Osteoblast (primary cell): Measurements from ENCODE around the gene RGS14. TPM values are rescaled to one million over a fixed set of nuclear protein-coding genes. Genes with fewer than 3 reads are reported as not detected.

ENCODE experiments used
- DNase-seq: peaks from one replicate; pipeline ENCODE4 v3.0.0; 2011; ENCODE audit warnings: low spot score, mixed read lengths; ENCODE audit not compliant: insufficient read length; ENCODE audit errors: missing footprints
- H2AFZ ChIP-seq: 2 replicates; pipeline ENCODE4 v1.6.0; 2011; ENCODE audit warnings: mild to moderate bottlenecking, low read length
- H3K27ac ChIP-seq: 2 replicates; pipeline ENCODE4 v1.5.1; 2011; ENCODE audit warnings: mild to moderate bottlenecking, low read depth, low read length, moderate library complexity
- H3K27me3 ChIP-seq: 2 replicates; pipeline ENCODE4 v1.6.0; 2012; ENCODE audit warnings: mild to moderate bottlenecking, control low read depth, inconsistent platforms, low read length, moderate library complexity; ENCODE audit not compliant: insufficient read depth
- H3K36me3 ChIP-seq: 2 replicates; pipeline ENCODE4 v1.5.1; 2011; ENCODE audit warnings: mild to moderate bottlenecking, low read length, control low read depth, moderate library complexity; ENCODE audit not compliant: insufficient read depth
- H3K4me1 ChIP-seq: 2 replicates; pipeline ENCODE4 v1.5.1; 2011; ENCODE audit warnings: mild to moderate bottlenecking, low read length, control low read depth, moderate library complexity; ENCODE audit not compliant: insufficient read depth
- H3K4me2 ChIP-seq: 2 replicates; pipeline ENCODE4 v1.6.0; 2011; ENCODE audit warnings: mild to moderate bottlenecking, low read length; ENCODE audit not compliant: insufficient read depth
- H3K4me3 ChIP-seq: fragments of 200-600 bp; sonication (generic); 3 replicates; pipeline ENCODE4 v1.5.1; 2012; ENCODE audit warnings: mild to moderate bottlenecking, low read length, inconsistent platforms; ENCODE audit not compliant: insufficient read depth
- H3K79me2 ChIP-seq: 2 replicates; pipeline ENCODE4 v1.6.0; 2012; ENCODE audit warnings: mild to moderate bottlenecking, low read length, control low read depth, inconsistent platforms; ENCODE audit not compliant: insufficient read depth
- H3K9me3 ChIP-seq: 2 replicates; pipeline ENCODE4 v1.5.1; 2011; ENCODE audit warnings: low read depth, low read length, control low read depth
- H4K20me1 ChIP-seq: 2 replicates; pipeline ENCODE4 v1.6.0; 2012; ENCODE audit warnings: mild to moderate bottlenecking, low read length, control low read depth; ENCODE audit not compliant: insufficient read depth
- total RNA-seq: library from RNA; depleted of rRNA; stranded (reverse); fragments of >200 nt; gene quantifications from 2 replicates; pipeline ENCODE4 v1.2.3, GENCODE V29; 2012
- TF ChIP-seq, protein P1 (sequence below): IDR thresholded peaks from 2 replicates; pipeline ENCODE4 v1.5.1; 2011; ENCODE audit warnings: mild to moderate bottlenecking, low read depth, low read length, moderate library complexity; ENCODE audit errors: extremely low read depth

RGS14 gene, protein sequence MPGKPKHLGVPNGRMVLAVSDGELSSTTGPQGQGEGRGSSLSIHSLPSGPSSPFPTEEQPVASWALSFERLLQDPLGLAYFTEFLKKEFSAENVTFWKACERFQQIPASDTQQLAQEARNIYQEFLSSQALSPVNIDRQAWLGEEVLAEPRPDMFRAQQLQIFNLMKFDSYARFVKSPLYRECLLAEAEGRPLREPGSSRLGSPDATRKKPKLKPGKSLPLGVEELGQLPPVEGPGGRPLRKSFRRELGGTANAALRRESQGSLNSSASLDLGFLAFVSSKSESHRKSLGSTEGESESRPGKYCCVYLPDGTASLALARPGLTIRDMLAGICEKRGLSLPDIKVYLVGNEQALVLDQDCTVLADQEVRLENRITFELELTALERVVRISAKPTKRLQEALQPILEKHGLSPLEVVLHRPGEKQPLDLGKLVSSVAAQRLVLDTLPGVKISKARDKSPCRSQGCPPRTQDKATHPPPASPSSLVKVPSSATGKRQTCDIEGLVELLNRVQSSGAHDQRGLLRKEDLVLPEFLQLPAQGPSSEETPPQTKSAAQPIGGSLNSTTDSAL
- 7.4 and 9.4 TPM in 2 replicates for total RNA-seq

DNA sequence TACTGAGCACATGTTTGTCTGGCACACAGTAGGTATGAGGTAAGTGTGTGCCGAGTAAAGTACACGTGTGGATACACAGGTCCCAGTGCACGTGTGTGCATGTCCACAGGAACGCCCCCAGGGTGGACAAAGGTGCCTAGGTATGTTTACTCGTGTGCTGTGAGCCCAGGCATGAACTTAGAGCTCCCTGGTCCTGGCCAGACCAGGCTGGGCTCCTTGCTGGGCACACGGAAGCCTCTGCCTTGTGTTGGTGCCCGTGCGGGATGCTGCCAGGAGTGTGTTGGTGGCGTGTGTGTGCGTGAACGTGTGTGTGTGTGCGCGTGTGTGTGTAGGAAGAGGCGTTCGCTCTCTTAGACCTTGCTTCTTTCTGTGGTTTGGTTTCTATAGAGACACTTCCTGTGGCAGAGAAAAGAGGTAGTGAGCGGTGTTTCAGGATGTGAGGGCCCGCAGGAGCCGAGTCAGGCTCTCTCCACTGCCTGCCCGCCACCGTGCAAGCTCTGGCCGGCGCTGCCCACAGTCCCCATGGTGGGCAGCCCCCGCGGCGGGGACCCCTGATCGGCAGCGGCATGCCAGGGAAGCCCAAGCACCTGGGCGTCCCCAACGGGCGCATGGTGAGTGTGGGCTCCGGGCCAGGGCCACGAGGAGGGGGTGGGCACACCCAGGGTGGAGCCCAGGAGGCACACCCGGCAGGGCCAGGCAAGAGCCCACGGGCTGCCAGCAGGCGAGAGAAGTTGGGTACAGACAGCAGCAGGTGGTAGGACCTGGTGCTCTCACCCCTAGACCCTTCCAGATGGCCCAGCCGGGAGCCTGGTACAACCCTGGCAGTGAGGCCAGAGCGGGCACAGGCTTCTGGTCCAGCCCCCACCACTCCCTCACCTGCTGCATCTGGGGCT is at the start of gene RGS14:
Gene RGS14, plus strand, starts transcription at position 466 of the 893 bp plus-strand sequence. Its CDS starts 101 bp downstream, at position 567.
- Histone ChIP-seq H3K4me1 (peaks cover 8% of the 10 kb centered on the region), H3K4me3 (peak within 1 kb of the TSS; percentile 59), H3K27me3 (peaks cover 10% of the 10 kb centered on the region), H3K9me3 (no peaks in the 10 kb centered on the region), H3K79me2 (no peaks in the 10 kb centered on the region), H3K4me2 (peak within 1 kb of the TSS; percentile 67), H3K27ac (no peak within 1 kb of the TSS), H2AFZ (peak within 1 kb of the TSS; percentile 77), H3K36me3 (no peaks in the 10 kb centered on the region), H4K20me1 (no peaks in the 10 kb centered on the region)
- DNase-seq, result peak; percentile 93
- TF ChIP-seq, protein P1, sequence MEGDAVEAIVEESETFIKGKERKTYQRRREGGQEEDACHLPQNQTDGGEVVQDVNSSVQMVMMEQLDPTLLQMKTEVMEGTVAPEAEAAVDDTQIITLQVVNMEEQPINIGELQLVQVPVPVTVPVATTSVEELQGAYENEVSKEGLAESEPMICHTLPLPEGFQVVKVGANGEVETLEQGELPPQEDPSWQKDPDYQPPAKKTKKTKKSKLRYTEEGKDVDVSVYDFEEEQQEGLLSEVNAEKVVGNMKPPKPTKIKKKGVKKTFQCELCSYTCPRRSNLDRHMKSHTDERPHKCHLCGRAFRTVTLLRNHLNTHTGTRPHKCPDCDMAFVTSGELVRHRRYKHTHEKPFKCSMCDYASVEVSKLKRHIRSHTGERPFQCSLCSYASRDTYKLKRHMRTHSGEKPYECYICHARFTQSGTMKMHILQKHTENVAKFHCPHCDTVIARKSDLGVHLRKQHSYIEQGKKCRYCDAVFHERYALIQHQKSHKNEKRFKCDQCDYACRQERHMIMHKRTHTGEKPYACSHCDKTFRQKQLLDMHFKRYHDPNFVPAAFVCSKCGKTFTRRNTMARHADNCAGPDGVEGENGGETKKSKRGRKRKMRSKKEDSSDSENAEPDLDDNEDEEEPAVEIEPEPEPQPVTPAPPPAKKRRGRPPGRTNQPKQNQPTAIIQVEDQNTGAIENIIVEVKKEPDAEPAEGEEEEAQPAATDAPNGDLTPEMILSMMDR, result no peak

DNA sequence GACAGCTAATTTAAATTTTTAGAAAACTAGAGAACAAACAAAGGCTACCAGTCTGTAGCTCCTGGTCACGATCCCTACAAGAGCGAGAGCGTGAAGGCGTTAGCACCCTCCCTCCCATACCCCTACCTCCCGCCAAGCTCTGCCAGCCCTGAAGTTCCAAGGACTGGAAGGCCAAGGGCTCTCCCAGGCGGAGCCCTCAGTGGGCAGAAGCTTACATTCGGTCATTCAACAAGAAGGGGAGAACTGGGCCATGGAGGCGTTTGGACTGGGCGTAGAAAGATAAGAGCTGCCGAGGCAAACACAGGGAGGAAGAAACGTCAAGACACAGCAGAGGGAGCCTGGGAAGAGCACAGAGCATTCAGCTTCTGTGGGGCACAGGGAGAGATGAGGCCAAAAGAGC is 49.0 kb upstream of the RGS14 start:
- Histone ChIP-seq H2AFZ (no peak overlapping the region), H3K27ac (no peak overlapping the region), H3K27me3 (no peaks in the 10 kb centered on the region), H3K4me2 (no peak overlapping the region), H3K4me3 (no peak overlapping the region), H3K4me1 (peaks cover 39% of the 10 kb centered on the region), H3K79me2 (peaks cover 49% of the 10 kb centered on the region), H3K36me3 (peaks cover 37% of the 10 kb centered on the region), H4K20me1 (peaks cover 32% of the 10 kb centered on the region), H3K9me3 (no peaks in the 10 kb centered on the region)
- TF ChIP-seq, protein P1, result no peak
- DNase-seq, result no peak

DNA sequence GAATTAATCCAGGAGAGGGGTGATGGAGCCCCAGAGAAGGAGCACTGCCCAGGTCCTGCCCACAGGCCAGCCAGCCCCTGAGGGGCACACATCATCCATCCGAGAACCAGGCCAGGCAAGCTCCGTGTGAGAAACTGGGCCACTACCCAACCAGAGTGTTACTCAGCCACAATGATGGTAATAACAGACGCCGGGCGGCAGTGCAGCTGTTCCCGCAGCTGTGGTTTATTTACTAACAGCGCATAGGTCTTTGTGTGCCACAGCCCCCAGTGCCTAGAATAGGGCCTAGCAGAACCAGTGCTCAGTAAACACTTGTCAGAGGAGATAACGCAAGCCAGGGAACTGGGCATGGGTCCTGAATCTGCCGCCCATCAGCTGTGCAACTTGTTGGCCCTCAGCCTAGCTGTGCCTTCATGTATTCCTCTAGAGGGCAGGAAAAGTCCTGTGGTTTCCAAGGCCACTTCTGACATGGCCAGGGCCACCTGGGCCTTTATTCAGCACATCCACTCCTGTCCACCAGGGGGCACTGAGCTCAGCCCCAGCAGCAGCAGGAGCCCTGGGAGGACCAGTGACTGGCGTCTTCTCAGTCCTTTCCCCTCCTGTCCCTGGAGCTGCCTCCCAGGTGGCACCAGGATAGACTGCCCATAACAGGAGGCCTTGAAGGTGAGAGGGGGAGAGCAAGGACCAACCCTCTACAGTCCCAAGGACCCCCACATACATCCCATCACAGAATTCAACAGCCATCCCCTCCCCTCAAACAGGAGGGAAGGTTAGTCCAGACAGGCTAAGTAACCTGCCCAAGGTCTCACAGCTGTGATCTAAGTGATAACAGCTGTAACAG is 48.2 kb upstream of the RGS14 start:
- peaks cover 41% of the 10 kb centered on the region for H3K79me2 ChIP-seq
- H3K4me2 ChIP-seq, result peak overlapping the region; percentile 3
- no peak overlapping the region for H2AFZ ChIP-seq
- no peaks in the 10 kb centered on the region for H3K9me3 ChIP-seq
- TF ChIP-seq, protein P1, result peak; percentile 95
- peaks cover 37% of the 10 kb centered on the region for H3K36me3 ChIP-seq
- no peaks in the 10 kb centered on the region for H3K27me3 ChIP-seq
- H3K4me1 ChIP-seq, result peaks cover 35% of the 10 kb centered on the region
- H3K4me3 ChIP-seq, result no peak overlapping the region
- H3K27ac ChIP-seq, result no peak overlapping the region
- peaks cover 29% of the 10 kb centered on the region for H4K20me1 ChIP-seq
- peak; percentile 96 for DNase-seq
